HCT116 (cell line): ENCODE results near the gene TSPEAR. TPM values are rescaled to one million over a fixed set of nuclear protein-coding genes. Genes with fewer than 3 reads are reported as not detected.

Source experiments
- ATAC-seq: fragments of 200-7000 bp; cut with Tn5 transposase; 2 replicates; pipeline ENCODE4 v1.9.1; 2020; ENCODE audit warnings: mild to moderate bottlenecking, moderate library complexity
- BruUV-seq: library from RNA; stranded (reverse); fragments of 400-500 nt; replicated peaks from 2 replicates; lab custom pipeline; 2021; lab: Mats Ljungman, UMichigan
- CTCF ChIA-PET: fragments of 300-600 bp; sonication (Branson Sonifier 250); formaldehyde crosslinking; loops from one replicate; lab custom pipeline; 2021; ENCODE audit warnings: antibody characterized with exemption; lab: Charles Lee
- POLR2A ChIA-PET: fragments of 300-600, 350-600 bp; sonication (Branson Sonifier 250); formaldehyde crosslinking; loops from one replicate; lab custom pipeline; 2021; ENCODE audit warnings: antibody characterized with exemption; lab: Charles Lee
- RAD21 ChIA-PET, 2 experiments: fragments of 300-600 bp; sonication (Branson Sonifier 250); formaldehyde crosslinking; loops; one replicate each; lab custom pipeline; 2023; ENCODE audit warnings: low total read pairs in 2 of 2; ENCODE audit not compliant: uncharacterized antibody in 2 of 2, unreplicated experiment in 2 of 2, low non-redundant PET in 1 of 2; lab: Charles Lee
- DNase-seq: peaks from one replicate; pipeline ENCODE4 v3.0.0-alpha.2; 2010; ENCODE audit warnings: low read depth, low spot score
- H2AFZ ChIP-seq: fragments of 200-600 bp; shearing (Covaris generic), sonication (generic); 2 replicates; pipeline ENCODE4 v1.6.1; 2017; ENCODE audit warnings: low read depth, mixed run types, mixed read lengths, antibody characterized with exemption, low read length; ENCODE audit not compliant: poor library complexity, severe bottlenecking
- H3K27ac ChIP-seq: 2 replicates; pipeline ENCODE4 v1.5.1; 2012; ENCODE audit warnings: low read depth, low read length
- H3K27me3 ChIP-seq: fragments of 200-600 bp; sonication (generic); 2 replicates; pipeline ENCODE4 v1.6.1; 2016; ENCODE audit warnings: mixed run types, low read length, mixed read lengths; ENCODE audit not compliant: insufficient read depth
- H3K36me3 ChIP-seq, 2 experiments: fragments of 200-500 bp in 1 of 2; fragments of 200-600 bp in 1 of 2; sonication (Bioruptor generic) in 1 of 2; sonication (generic) in 1 of 2; 2 replicates each; pipeline versions ENCODE4 v1.5.1 to v1.6.1; 2014 to 2016; ENCODE audit warnings: low read length in 2 of 2, inconsistent platforms in 1 of 2, mixed read lengths in 1 of 2, mixed run types in 1 of 2; ENCODE audit not compliant: insufficient read depth in 2 of 2, control insufficient read depth in 1 of 2
- H3K4me1 ChIP-seq, 2 experiments: fragments of 200-600 bp in 1 of 2; sonication (generic) in 1 of 2; 2 replicates each; pipeline versions ENCODE4 v1.5.1 to v1.6.1; 2012 to 2017; ENCODE audit warnings: low read length in 2 of 2, inconsistent platforms in 1 of 2, mild to moderate bottlenecking in 1 of 2, mixed read lengths in 1 of 2, mixed run types in 1 of 2, moderate library complexity in 1 of 2; ENCODE audit not compliant: insufficient read depth in 2 of 2, control insufficient read depth in 1 of 2
- H3K4me2 ChIP-seq: fragments of 200-600 bp; sonication (generic); 2 replicates; pipeline ENCODE4 v1.6.1; 2017; ENCODE audit warnings: mixed run types, low read length, mixed read lengths
- H3K4me3 ChIP-seq, 2 experiments: fragments of 200-600 bp in 1 of 2; sonication (generic) in 1 of 2; replicated peaks in 1 of 2; 2 replicates each; pipeline ENCODE4 v1.5.1; 2011 to 2016; ENCODE audit warnings: low read length in 2 of 2, control low read depth in 1 of 2, low read depth in 1 of 2, mild to moderate bottlenecking in 1 of 2, mixed read lengths in 1 of 2, mixed run types in 1 of 2
- H3K79me2 ChIP-seq: fragments of 200-600 bp; sonication (generic); 2 replicates; pipeline ENCODE4 v1.6.1; 2017; ENCODE audit warnings: mild to moderate bottlenecking, mixed run types, low read length, moderate library complexity, mixed read lengths; ENCODE audit not compliant: insufficient read depth
- H3K9ac ChIP-seq: fragments of 200-600 bp; sonication (generic); 2 replicates; pipeline ENCODE4 v1.6.1; 2016; ENCODE audit warnings: low read length, mixed read lengths
- H3K9me2 ChIP-seq: fragments of 200-600 bp; sonication (generic), shearing (Covaris generic); 2 replicates; pipeline ENCODE4 v1.6.1; 2017; ENCODE audit warnings: mixed run types, mild to moderate bottlenecking, moderate library complexity; ENCODE audit not compliant: insufficient read depth
- H3K9me3 ChIP-seq, 2 experiments: fragments of 200-500 bp in 1 of 2; fragments of 200-600 bp in 1 of 2; sonication (Bioruptor generic) in 1 of 2; sonication (generic) in 1 of 2; 2 replicates each; pipeline ENCODE4 v1.6.1; 2014 to 2017; ENCODE audit warnings: low read length in 2 of 2, mixed read lengths in 2 of 2, inconsistent platforms in 1 of 2, low read depth in 1 of 2, mild to moderate bottlenecking in 1 of 2, mixed run types in 1 of 2, moderate library complexity in 1 of 2; ENCODE audit not compliant: control insufficient read depth in 1 of 2, insufficient read depth in 1 of 2
- H4K20me1 ChIP-seq: fragments of 200-600 bp; sonication (generic), shearing (Covaris generic); 2 replicates; pipeline ENCODE4 v1.6.1; 2017; ENCODE audit warnings: mixed run types, mild to moderate bottlenecking, moderate library complexity; ENCODE audit not compliant: insufficient read depth
- CBX3 ChIP-seq: IDR thresholded peaks from 2 replicates; pipeline ENCODE4 v1.6.1; 2012; ENCODE audit warnings: low read depth
- EGR1 ChIP-seq: IDR thresholded peaks from 2 replicates; pipeline ENCODE4 v1.6.1; 2012; ENCODE audit warnings: low read depth
- ELF1 ChIP-seq: IDR thresholded peaks from 2 replicates; pipeline ENCODE4 v1.6.1; 2012; ENCODE audit warnings: low read depth, borderline replicate concordance
- EZH2 ChIP-seq: fragments of 200-600 bp; sonication (generic); IDR thresholded peaks from 2 replicates; pipeline ENCODE4 v1.6.1; 2017; ENCODE audit warnings: antibody characterized with exemption, mixed run types
- EZH2phosphoT487 ChIP-seq: fragments of 200-600 bp; IDR thresholded peaks from 2 replicates; pipeline ENCODE4 v1.6.1; 2018; ENCODE audit warnings: antibody characterized with exemption, borderline replicate concordance
- FOSL1 ChIP-seq: IDR thresholded peaks from 2 replicates; pipeline ENCODE4 v1.6.1; 2012; ENCODE audit warnings: low read depth
- JUND ChIP-seq: IDR thresholded peaks from 2 replicates; pipeline ENCODE4 v1.6.1; 2012
- MAX ChIP-seq: IDR thresholded peaks from 2 replicates; pipeline ENCODE4 v1.6.1; 2012
- POLR2A ChIP-seq: IDR thresholded peaks from 2 replicates; pipeline ENCODE4 v1.7.0; 2011; ENCODE audit warnings: borderline replicate concordance; ENCODE audit not compliant: insufficient read depth, insufficient read length; ENCODE audit errors: extremely low read depth
- RAD21 ChIP-seq: IDR thresholded peaks from 2 replicates; pipeline ENCODE4 v1.6.1; 2012; ENCODE audit warnings: low read depth, mild to moderate bottlenecking
- YY1 ChIP-seq: IDR thresholded peaks from 2 replicates; pipeline ENCODE4 v1.6.1; 2011; ENCODE audit warnings: low read length, low read depth, moderate library complexity, mild to moderate bottlenecking; ENCODE audit not compliant: insufficient replicate concordance; ENCODE audit errors: extremely low read depth
- ZNF274 ChIP-seq: fragments of 200-500 bp; sonication (Bioruptor generic); IDR thresholded peaks from 2 replicates; pipeline ENCODE4 v1.6.1; 2014; ENCODE audit warnings: mild to moderate bottlenecking, low read depth, low read length, inconsistent platforms
- intact Hi-C: fragments of 100-400 bp; cut with micrococcal nuclease; formaldehyde crosslinking; loops from 2 replicates; pipeline ENCODE4 v1.10.0; 2022
- total RNA-seq: library from RNA; stranded (reverse); gene quantifications from one replicate; pipeline ENCODE4 v1.2.1, GENCODE V29; 2021; ENCODE audit not compliant: unreplicated experiment
- TF ChIP-seq, protein P1 (sequence below), 3 experiments: fragments of 200-600 bp in 1 of 3; sonication (generic) in 1 of 3; IDR thresholded peaks in 2 of 3; conservative IDR thresholded peaks in 1 of 3; 2 replicates each; pipeline ENCODE4 v1.5.1; 2012 to 2017; ENCODE audit warnings: low read depth in 2 of 3, low read length in 2 of 3, antibody characterized with exemption in 1 of 3, borderline replicate concordance in 1 of 3, control low read depth in 1 of 3, mild to moderate bottlenecking in 1 of 3, mixed read lengths in 1 of 3, mixed run types in 1 of 3, moderate library complexity in 1 of 3; ENCODE audit not compliant: insufficient read depth in 1 of 3
- TF ChIP-seq, protein P2 (sequence below): IDR thresholded peaks from 2 replicates; pipeline ENCODE4 v1.6.1; 2011; ENCODE audit warnings: mild to moderate bottlenecking, low read length, moderate library complexity; ENCODE audit not compliant: insufficient replicate concordance; ENCODE audit errors: extremely low read depth

The TSPEAR gene
- total RNA-seq, 1 experiment from 2014 or later = not detected

DNA sequence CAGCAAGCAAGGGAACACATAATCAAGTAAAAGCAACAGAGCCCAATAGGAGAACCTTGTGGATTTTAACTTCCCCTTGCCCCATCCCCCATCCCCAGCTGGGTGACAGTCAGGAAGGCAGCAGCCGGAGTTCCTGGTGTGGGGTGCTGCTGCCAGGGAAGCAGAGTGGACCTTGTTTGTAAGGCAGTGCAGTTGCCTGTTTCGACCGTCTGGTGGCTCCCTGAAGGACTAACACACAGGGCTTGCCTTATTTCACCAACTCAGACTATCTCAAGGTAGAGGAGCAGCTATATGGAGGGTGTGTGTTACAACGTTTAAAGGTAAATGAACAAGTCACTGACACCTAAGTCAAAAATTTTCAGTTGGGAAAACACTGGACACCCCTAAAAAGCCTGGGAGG lies 92.9 kb downstream of the TSPEAR start:
- Histone ChIP-seq H3K36me3 (no peaks in the 10 kb centered on the region), H3K4me1 (no peaks in the 10 kb centered on the region), H3K4me3 (no peak overlapping the region), H3K4me2 (no peak overlapping the region), H3K79me2 (no peaks in the 10 kb centered on the region), H4K20me1 (no peaks in the 10 kb centered on the region), H3K9me3 (peaks cover 8 to 20% of the 10 kb centered on the region in 2 experiments), H2AFZ (no peak overlapping the region), H3K9ac (no peak overlapping the region), H3K27ac (no peak overlapping the region), H3K9me2 (no peaks in the 10 kb centered on the region), H3K27me3 (no peaks in the 10 kb centered on the region)
- ChIA-PET RAD21 (no interaction called here), CTCF (no interaction called here), POLR2A (no interaction called here)
- DNase-seq (peak; percentile 2), ATAC-seq (peak; percentile 88)
- no TSS peak for BruUV-seq
- intact Hi-C loops = no loop called here
- TF ChIP-seq FOSL1 = no peak
- TF ChIP-seq RAD21 = no peak; the same call in 1 of the 2 replicates
- TF ChIP-seq YY1 = no peak
- TF ChIP-seq, protein P1, sequence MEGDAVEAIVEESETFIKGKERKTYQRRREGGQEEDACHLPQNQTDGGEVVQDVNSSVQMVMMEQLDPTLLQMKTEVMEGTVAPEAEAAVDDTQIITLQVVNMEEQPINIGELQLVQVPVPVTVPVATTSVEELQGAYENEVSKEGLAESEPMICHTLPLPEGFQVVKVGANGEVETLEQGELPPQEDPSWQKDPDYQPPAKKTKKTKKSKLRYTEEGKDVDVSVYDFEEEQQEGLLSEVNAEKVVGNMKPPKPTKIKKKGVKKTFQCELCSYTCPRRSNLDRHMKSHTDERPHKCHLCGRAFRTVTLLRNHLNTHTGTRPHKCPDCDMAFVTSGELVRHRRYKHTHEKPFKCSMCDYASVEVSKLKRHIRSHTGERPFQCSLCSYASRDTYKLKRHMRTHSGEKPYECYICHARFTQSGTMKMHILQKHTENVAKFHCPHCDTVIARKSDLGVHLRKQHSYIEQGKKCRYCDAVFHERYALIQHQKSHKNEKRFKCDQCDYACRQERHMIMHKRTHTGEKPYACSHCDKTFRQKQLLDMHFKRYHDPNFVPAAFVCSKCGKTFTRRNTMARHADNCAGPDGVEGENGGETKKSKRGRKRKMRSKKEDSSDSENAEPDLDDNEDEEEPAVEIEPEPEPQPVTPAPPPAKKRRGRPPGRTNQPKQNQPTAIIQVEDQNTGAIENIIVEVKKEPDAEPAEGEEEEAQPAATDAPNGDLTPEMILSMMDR (IDR thresholded peaks at IDR 0.05 in 2 of 3, conservative IDR thresholded peaks at IDR 0.05 in 1 of 3; ENCODE audit: borderline replicate concordance in 1 of 3, insufficient read depth in 1 of 3, low read depth in 2 of 3, low read length in 2 of 3) = peak; percentile 6 to 23 (median 14); a peak in 1 of 6 replicates
- no peak for TF ChIP-seq CBX3
- TF ChIP-seq ZNF274 = no peak
- TF ChIP-seq POLR2A = no peak

GRCh38 chr21:44617071-44617501 lies 94.3 kb downstream of the TSPEAR start:
- Histone ChIP-seq H4K20me1 (no peaks in the 10 kb centered on the region), H3K9me3 (peaks cover 6 to 11% of the 10 kb centered on the region in 2 experiments), H3K36me3 (no peaks in the 10 kb centered on the region), H3K9ac (no peak overlapping the region), H3K27me3 (no peaks in the 10 kb centered on the region), H3K4me3 (no peak overlapping the region), H3K79me2 (no peaks in the 10 kb centered on the region), H3K27ac (no peak overlapping the region), H3K4me2 (no peak overlapping the region), H3K4me1 (no peaks in the 10 kb centered on the region), H2AFZ (no peak overlapping the region), H3K9me2 (no peaks in the 10 kb centered on the region)
- ChIA-PET RAD21 (no interaction called here), POLR2A (no interaction called here), CTCF (no interaction called here)
- intact Hi-C loops = no loop called here
- BruUV-seq = no TSS peak
- DNase-seq = no peak
- no peak for ATAC-seq
- TF ChIP-seq, protein P2, sequence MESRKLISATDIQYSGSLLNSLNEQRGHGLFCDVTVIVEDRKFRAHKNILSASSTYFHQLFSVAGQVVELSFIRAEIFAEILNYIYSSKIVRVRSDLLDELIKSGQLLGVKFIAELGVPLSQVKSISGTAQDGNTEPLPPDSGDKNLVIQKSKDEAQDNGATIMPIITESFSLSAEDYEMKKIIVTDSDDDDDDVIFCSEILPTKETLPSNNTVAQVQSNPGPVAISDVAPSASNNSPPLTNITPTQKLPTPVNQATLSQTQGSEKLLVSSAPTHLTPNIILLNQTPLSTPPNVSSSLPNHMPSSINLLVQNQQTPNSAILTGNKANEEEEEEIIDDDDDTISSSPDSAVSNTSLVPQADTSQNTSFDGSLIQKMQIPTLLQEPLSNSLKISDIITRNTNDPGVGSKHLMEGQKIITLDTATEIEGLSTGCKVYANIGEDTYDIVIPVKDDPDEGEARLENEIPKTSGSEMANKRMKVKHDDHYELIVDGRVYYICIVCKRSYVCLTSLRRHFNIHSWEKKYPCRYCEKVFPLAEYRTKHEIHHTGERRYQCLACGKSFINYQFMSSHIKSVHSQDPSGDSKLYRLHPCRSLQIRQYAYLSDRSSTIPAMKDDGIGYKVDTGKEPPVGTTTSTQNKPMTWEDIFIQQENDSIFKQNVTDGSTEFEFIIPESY = no peak
- no peak for TF ChIP-seq EZH2
- no peak for TF ChIP-seq YY1
- no peak for TF ChIP-seq MAX
- no peak for TF ChIP-seq ZNF274
- TF ChIP-seq JUND = no peak
- no peak for TF ChIP-seq EGR1
- no peak for TF ChIP-seq EZH2phosphoT487
- no peak for TF ChIP-seq ELF1
